HS-5 (cell line): ENCODE measurements around the gene IGLL5.
"Not testable (repeated sequence)": the region's sequence is repeated elsewhere in the genome, so short reads cannot be mapped to it uniquely, and the experiment has no call there.

ENCODE experiments used
- DNase-seq: peaks from one replicate; pipeline ENCODE4 v3.0.0-alpha.2; 2012; ENCODE audit warnings: low read depth

IGLL5 gene

DNA sequence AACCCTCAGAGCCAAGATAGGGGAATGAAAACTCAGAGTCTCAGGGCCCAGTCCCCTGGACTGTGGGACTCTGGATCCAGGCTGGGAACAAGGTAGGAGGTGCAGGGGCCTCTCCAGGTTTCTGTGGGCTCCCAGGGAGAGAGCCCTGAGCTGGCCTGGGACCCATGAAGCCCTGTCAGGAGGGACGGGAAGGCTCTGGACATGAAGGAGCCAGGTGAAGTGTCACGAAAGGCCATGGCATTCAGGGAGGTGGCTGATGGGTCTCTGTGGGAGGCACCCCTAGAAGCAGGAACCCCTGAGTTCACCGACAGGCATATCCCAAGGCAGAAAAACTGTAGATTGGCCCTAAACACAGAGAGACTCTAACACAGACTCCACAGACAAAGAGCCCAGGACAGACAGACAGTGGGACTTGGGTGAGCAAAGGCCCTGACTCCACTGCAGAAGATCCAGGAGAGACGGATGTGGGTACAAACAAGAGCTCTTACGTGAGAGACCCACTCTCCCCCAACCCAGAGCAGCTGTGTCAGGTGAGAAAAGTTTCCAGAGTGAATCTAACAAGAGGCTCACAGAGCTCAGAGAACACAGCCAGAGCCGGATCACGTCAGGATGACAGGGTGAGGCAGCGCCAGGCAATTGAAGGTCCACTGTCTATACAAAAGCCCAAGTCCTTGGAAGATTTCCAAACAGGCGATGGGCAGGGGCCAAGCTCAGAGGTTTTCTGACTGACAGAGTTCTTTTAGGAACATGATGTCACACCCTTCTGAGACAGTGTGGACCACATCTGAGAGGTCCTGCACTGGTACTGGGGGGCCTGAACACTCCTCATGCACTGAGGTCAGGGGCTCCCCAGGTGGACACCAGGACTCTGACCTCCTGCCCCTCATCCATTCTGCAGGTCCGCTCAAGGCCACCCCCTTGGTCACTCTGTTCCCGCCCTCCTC lies 27.4 kb downstream of the IGLL5 start:
- no peak for DNase-seq

DNA sequence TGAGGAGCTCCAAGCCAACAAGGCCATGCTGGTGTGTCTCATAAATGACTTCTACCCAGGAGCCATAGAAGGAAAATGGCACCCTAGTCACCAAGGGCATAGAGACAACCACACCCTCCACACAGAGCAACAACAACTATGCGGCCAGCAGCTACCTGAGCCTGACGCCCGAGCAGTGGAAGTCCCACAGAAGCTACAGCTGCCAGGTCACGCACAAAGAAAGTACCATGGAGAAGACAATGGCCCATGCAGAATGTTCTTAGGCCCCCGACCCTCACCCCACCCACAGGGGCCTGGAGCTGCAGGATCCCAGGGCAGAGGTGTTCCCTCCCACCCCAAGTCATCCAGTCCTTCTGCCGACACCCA lies 28.0 kb downstream of the IGLL5 start:
- DNase-seq = no peak

DNA sequence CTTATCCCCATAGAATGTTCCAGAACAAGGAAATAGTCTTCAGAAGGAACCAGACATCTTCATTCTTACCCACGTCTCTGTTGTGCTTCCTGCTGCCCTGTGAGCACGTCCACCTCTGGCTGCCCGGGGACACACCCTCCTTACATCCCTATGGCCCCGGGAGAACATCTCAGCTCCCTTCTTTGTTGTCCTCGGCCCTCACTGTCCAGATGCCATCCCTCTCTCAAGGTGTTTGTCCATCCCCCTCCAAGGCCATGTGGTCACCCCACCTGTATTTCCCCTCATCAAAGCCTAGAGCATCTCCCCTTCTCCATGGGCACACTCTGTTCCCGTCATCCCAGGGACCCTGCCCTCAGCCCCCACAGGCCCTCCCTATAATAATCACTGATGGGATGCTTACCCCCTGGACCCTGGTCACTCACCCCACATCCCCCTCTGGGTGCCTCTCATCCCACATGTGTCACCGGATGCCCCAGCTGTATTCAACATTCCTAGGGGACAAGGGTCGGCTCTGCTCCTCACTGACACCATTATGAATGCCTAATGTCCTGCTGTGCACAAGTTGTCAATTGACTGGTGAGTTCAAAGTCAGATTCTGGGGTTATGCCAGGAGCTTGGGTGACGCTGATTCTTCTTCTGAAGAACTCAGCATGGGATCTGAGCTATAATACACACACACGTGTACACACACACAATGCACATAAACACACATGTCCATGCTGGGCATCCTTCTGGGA lies 28.8 kb downstream of the IGLL5 start:
- DNase-seq = no peak

DNA sequence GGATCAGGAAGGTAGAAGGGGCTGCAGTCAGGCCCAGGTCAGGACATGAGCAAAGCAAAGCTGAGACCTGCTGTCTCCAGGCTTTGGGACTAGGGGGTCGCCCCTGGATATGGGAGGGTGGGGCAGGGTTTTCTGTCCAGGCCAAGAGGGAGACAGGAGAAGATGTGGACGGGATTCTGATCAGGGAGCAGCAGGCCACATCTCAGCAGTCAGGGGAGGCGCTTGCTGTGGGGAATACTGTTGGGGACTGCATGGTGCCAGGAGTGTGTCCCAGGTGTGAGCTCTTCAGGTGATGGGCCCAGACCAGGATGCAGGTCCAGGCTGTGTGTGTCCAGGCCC lies 29.3 kb downstream of the IGLL5 start:
- no peak for DNase-seq

DNA sequence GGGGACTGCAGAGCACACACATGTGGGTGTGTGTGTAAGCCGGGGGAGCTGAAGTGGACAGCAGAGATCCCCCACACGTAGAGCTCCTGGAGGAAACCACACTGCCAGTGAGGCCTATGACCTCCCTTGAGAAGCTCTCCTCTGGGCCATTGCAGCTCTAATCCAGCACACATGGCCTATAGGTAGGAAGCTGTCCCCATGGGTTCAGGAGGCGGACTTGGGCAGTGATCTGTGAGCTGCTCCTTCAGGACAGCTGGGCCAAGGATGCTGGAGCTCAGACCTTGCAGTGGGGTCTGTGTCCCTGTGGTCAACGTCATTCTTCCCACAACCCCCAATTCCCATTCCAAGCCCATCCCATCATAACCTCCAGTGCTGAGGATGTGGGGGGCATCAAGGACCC lies 29.8 kb downstream of the IGLL5 start:
- DNase-seq = no peak

DNA sequence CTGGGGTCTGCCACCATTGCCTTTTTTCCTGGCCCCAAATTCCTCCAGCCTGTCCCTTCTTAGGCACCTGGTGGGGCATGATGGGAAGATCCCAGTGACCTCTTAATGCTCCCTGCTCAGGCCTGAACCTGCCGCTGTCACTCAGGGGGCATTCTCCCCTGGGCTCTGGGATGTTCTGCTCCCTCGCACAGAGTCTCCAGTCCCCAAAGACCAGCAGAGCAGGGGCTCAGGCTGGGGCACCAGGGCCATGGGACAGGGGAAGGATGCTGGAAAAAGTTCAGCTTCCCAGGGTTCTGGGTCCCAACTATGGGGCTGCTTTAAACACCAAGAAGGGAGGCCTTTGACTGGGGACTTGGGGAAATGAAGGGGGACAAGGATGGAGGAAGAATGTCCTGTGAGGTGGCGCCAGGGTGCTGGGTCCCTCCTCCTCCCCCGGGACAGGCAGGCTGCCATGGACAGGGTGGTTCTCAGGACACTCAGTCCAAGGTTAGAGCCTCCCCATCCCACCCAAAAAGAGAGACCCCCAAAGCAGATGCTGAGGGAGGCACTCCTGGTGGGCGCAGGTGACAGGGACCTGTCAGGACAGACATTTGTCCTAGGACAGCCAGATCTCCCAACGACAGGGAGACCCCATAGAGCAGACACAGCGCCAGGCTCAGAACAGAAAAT lies 30.8 kb downstream of the IGLL5 start:
- no peak for DNase-seq

DNA sequence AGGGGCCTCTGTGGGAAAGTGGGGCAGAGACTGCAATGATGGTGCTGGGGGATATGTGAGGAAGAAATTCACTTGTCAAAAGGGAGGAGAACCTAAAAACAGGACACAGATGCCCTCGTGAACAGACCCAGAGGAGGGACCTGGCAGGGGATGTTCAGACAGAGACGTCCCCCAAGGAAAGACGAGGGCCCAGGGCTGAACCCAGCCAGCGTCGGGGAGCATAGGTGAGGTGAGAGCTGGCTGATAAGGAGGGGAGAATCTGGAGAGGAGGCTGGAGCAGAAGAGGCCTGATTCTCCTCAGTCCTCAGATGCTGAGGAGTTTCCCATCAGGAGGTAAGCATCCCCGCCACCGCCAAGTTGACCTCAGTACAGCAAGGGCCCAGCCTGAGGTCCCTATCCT lies 31.4 kb downstream of the IGLL5 start:
- DNase-seq = no peak

DNA sequence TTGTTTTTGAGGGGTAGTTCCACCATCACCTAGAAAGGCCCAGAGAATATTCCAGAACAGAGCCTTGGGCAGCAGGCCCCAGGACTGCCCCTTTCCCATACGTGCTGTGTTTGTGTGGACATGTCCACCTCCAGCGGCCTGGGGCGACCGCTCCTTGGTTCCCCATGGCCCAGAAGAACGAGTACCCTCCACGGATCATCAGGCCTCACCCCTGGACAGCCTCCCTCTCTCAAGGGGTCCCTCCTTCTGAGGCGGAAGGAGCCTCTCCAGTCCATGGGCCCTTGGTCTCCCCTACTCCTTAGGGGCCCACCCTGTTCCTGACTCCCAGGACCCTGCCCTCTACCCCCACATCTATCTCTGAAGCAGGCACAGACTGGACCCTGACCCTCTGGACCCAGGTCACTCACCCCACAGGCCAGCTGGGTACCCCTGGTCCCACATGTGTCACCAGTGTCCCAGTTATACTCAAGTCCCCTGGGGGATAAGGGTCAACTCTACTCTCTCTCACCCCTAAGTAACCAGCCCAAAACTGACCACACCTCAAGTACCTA lies 32.6 kb downstream of the IGLL5 start:
- DNase-seq = no peak

DNA sequence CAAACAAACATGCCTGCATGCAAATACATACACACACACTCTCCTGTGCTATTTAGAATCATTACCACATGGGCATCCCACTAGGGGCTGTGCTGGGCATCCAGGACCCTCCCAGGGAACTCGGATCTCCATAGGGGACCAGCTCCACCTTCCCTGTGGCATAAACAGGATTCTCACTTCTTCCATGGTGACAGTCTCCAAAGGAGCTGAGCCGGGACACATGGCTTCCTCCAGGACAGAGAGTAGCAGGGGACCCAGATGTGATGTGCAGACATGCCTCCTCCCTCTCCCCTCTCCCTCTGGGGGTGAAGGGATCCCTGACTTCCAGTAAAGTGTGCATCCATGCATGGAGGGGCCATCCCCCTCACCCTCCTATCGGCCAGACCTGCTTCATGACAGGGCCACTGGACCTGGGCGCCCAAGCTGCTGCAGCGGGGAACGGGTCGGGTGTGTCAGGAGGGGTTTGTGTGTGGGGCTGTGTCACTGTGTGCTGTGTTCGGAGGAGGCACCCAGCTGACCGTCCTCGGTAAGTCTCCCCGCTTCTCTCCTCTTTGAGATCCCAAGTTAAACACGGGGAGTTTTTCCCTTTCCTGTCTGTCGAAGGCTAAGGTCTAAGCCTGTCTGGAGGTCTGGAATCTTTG lies 33.4 kb downstream of the IGLL5 start:
- DNase-seq = no peak

DNA sequence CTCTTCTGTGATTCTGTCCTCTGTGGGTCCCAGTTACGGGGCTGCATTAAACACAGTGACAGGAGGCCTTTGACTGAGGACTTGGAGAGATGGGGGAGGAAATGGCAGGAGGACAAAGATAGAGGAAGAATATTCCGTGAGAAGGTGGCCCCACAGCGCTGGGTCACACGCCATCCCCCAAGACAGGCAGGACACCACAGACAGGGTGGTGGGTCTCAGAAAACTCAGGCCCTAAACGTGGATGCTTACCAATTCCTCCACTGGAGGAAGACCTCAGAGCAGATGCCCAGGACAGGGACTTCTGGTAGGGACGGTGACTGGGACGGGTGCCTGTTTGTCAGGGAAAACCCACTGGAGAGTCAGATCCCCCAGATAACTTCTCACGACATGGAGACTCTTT lies 34.0 kb downstream of the IGLL5 start:
- no peak for DNase-seq

DNA sequence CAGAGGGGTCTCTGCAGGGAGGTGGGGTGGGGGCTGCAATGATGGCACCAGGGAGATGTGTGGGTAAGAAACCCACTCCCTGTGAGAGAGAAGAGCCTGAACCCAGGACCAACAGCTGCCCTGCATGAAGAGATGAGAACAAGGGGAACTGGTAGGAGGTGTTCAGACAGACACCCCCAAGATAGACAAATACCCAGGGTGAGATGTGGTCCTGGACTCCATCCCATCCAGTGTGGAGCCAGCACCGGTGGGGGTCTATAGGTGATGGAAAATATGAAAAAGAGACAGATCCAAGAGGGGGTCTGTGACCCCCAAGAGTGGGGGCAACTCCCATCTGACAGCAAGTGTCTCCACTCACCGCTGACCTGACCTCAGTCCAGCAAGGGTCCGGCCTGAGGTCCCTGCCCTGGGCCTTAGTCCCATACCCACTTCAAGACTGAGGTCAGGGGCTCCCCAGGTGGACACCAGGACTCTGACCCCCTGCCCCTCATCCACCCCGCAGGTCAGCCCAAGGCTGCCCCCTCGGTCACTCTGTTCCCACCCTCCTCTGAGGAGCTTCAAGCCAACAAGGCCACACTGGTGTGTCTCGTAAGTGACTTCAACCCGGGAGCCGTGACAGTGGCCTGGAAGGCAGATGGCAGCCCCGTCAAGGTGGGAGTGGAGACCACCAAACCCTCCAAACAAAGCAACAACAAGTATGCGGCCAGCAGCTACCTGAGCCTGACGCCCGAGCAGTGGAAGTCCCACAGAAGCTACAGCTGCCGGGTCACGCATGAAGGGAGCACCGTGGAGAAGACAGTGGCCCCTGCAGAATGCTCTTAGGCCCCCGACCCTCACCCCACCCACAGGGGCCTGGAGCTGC lies 34.7 kb downstream of the IGLL5 start:
- not testable (repeated sequence) for DNase-seq

DNA sequence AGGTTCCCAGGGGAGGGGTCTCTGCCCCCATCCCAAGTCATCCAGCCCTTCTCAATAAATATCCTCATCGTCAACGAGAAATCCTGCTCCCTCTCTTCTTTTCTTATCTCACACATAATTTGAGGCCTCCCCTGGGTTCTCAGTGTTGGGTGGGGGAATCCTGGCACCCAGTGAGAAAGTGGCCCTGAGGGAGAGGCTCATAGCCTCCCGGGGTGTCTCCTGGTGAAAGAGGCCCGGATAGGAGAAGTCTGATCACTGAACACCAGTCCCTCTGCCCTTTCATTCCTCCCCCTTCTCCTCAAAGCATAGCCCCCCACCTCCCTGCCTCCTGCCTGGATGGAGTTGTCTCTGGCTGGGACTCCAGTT lies 35.3 kb downstream of the IGLL5 start:
- no peak for DNase-seq

DNA sequence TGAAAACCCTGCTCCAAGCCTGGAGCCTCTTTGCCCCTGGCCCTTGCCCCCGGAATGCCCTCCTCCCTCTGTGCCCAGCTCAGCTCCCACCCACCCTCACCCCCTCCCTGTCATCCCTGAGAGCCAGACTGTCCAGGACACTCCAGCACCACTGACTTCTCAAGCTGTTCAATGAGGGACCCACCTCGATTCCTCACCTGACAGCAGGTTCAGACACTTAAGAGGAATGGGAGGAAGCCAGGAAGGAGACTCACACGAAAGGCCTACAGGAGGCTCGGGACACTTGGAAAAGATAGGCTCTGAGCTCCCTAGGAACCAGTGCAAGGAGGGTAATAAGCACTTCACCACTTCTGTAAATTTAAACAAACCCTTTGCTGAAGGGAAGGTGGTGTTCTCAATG lies 35.8 kb downstream of the IGLL5 start:
- DNase-seq = no peak

DNA sequence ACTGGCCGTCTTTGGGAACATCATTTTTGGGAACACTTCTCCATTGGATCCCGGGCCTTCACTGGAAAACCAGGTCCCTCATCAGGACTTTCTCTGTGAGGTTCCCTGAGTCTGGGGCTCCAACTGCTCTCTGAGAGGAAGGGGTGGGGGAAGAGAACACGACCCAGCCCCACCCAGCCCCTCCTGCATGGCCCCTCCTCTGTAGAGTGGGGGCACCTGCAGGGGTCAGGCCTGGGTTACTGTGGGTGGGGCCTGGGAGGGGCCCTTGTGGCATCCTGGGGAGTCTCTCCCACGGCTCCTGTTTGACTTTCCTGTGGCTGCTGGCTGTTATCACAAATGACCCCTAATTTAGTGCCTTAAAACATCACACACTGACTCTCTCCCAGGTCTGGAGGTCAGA lies 36.3 kb downstream of the IGLL5 start:
- no peak for DNase-seq

DNA sequence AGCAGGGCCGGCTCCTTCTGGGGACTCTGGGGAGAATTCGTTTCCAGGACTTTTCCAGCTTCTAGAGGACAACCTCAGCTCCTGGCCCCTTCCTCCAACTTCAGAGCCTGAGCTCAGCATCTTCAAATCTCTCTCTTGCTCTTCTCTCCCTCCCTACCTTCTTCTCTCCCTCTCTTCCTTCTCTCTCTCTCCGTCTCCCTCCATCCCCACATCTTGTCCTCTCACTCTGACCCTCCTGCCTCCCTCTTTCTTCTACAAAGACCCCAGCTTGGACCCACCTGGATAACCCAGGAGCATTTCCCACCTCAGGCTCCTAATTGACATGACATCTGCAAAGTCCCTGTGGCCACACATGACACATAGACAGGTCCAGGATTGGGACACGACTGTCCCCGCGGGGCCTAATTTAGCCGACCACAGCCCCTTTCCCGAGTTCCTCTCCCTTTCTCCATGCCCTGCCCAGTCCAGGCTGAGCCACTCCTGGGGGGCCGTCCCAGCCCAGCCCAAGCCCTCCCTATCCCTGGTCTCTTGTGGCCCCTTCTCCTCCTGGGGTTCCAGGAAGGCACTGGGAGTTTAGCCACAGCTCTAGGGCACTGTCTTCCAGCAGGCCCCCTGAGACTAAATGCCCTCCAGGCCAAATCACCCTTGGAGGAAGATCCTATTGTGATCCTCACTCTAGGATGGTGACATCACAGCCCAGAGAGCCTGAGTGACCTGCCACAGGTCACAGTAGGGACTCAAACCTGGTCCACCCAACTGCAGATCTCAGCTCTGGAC lies 36.9 kb downstream of the IGLL5 start:
- DNase-seq = no peak

DNA sequence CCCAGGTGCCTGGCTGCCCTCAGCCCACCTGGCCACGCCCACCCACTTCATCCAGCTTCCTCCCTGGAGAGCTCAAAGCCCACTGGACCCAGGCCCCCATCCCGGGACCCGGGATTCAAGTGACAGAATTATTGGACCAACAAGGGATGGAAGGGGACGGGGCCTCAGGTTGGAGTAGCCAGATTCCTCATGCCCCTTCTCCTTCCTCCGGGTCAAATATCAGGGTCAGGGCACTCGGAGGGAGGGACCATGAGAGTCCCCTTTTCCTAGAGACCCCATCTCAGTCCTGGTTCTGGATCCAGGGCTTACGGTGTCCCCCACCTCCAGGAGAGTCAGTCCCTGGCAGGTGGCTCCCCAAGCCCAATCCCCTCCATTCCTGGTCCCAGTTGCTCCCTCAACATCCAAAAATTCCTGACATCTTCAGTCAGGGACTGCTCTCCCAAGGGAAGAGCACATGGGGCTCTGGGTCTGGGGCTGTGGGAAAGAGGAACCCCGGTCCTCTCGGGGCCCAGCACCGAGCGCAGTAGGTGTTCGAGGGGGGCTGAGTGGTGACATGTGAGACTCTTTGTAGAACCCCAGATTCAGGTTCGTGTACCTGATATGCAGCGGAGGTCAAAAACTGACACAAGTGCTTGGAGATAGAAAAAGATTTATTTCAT lies 37.7 kb downstream of the IGLL5 start:
- no peak for DNase-seq

DNA sequence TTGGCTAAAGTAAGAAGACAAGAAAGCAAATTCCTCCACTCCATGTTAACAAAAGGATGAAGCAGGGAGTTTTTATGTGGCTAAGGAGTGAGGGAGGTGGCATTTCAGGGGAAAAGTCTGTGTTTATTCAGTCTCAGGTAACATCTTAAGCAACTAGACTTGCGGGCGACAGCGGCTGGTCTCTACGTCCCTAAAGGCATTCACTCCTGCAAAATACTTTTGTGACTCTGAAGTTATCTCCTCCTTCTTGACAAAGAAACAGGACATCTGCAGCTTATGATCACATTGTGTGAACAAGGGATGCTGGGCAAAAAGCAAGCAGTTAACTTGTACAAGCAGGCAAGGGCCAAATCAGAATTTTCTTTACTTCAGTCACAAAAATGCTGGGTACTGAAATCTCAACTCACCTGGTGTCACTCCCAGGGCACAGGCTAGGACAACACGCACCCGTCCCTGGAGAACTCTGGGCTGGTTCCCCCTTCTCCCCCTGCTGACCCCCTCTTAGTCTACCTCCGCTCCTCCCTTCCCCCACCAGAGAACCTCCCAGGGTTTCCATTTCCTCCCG lies 38.3 kb downstream of the IGLL5 start:
- DNase-seq = no peak

DNA sequence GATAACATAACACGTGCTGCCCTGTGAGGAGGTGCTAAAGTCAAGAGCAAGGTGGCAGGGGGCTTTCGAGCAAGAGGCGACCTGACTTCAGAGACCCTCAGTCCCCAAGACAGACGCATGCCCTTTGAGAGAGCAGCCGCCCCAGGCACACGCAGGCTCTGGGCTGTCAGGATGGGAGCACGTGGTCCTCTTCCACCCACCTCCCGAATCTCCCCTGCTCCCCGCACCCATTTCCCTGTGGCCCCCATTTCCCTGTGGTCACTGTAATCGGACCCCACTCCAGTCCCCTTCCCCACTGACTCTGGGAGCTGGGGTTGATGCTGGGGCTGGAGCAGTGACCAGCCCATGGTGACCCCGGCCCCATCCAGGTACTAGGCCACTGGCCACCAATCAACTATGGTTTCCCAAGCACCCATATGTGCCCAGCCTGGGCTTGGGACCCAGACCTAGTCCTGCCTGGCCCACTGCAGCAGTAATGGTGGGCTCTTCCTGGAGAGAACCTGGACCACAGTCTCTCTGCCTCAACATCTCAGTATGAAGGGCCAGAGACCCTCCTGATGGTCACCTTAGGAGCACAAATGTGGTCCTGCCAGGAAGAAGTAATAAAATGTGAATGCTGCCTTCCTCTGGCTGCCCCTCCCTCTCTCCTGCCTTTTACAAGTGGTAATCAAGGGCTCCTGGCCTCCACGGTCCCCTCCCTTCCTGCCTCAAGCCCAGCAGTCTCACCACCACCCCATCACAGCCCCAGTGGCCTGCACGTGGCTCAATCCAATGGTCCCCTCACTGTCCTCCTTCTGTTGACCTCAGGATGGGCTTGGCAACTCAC lies 39.0 kb downstream of the IGLL5 start:
- DNase-seq = no peak
